Lower leg skin (tissue), 4 donors: ENCODE results near the gene P3H3. TPM values are rescaled to one million over a fixed set of nuclear protein-coding genes. Genes with fewer than 3 reads are reported as not detected.

ENCODE experiments used
- DNase-seq, 2 donors: peaks; one replicate each; pipeline ENCODE4 v3.0.0-alpha.2; 2019; ENCODE audit warnings: low spot score in 2 of 2
- H3K4me3 ChIP-seq: fragments of 200-600 bp; sonication (generic); 2 replicates; pipeline ENCODE4 v1.5.1; 2017; ENCODE audit warnings: mild to moderate bottlenecking, low read depth; ENCODE audit not compliant: poor library complexity, severe bottlenecking
- CTCF ChIP-seq, 3 donors: fragments of 450-650 bp; IDR thresholded peaks; one replicate each; pipeline ENCODE4 v1.5.1; 2016; ENCODE audit warnings: antibody characterized with exemption in 3 of 3, mild to moderate bottlenecking in 3 of 3, moderate library complexity in 2 of 3
- POLR2A ChIP-seq, 2 donors: fragments of 450-650 bp; IDR thresholded peaks; one replicate each; pipeline ENCODE4 v1.6.1; 2016 to 2017; ENCODE audit warnings: antibody characterized with exemption in 2 of 2, mild to moderate bottlenecking in 1 of 2, moderate library complexity in 1 of 2
- WGBS, 2 donors: methylation state at CpG; one replicate each; pipeline ENCODE4 v1.1.5; 2018; 5-methylcytosine and 5-hydroxymethylcytosine counted together
- intact Hi-C: fragments of 100-400 bp; cut with DNase I; formaldehyde crosslinking; loops from one replicate; pipeline ENCODE4 v1.15.0; 2023; ENCODE audit warnings: low total_unique reads
- total RNA-seq, 4 donors: library from RNA; depleted of rRNA; stranded (reverse); fragments of >200 nt; gene quantifications; one replicate each; pipeline ENCODE4 v1.1.0, GENCODE V29; 2016

P3H3 gene
- total RNA-seq, 4 donors from 2014 or later: 8.8 to 18.2 (median 11.8) TPM

GRCh38 chr12:6787309-6787708, 40.9 kb upstream of the P3H3 start:
- intact Hi-C loops: no loop called here
- H3K4me3 ChIP-seq: no peak overlapping the region
- TF ChIP-seq CTCF (IDR thresholded peaks at IDR 0.05): no peak
- TF ChIP-seq POLR2A (IDR thresholded peaks at IDR 0.05): no peak
- 90 to 93% methylated on average over 5 of the region's 5 CpGs for WGBS, 2 donors
- DNase-seq: no peak

GRCh38 chr12:6788972-6789924, 39.0 kb upstream of the P3H3 start, which contains the start of gene CD4:
Gene CD4 (plus strand): TSS chr12:6789528. CDS start chr12:6800139, 10,611 bp downstream.
- TF ChIP-seq CTCF (IDR thresholded peaks at IDR 0.05) (no peak), POLR2A (IDR thresholded peaks at IDR 0.05) (no peak)
- H3K4me3 ChIP-seq: no peak within 1 kb of the TSS
- intact Hi-C loops: no loop called here
- DNase-seq: peak; percentile 70 to 94
- WGBS, 2 donors: 52 to 55% methylated on average over 18 of the region's 18 CpGs

- TF ChIP-seq CTCF (IDR thresholded peaks at IDR 0.05) (no peak), POLR2A (IDR thresholded peaks at IDR 0.05) (no peak)
- WGBS, 2 donors: 80 to 83% methylated on average over 12 of the region's 12 CpGs
- H3K4me3 ChIP-seq: no peak overlapping the region
These were observed 37.6 kb upstream of the P3H3 start for GRCh38 chr12:6790496-6791150.

GRCh38 chr12:6791931-6792520, 36.2 kb upstream of the P3H3 start:
- H3K4me3 ChIP-seq: no peak overlapping the region

More at GRCh38 chr12:6790496-6791150, 37.6 kb upstream of the P3H3 start:
- intact Hi-C loops: no loop called here
- DNase-seq: no peak

More at GRCh38 chr12:6791931-6792520, 36.2 kb upstream of the P3H3 start:
- 71 to 80% methylated on average over 13 of the region's 13 CpGs for WGBS, 2 donors
- TF ChIP-seq CTCF (IDR thresholded peaks at IDR 0.05): no peak
- no peak for DNase-seq
- intact Hi-C loops: no loop called here
